ENCODE results near the gene SMKR1.

Gene SMKR1

DNA sequence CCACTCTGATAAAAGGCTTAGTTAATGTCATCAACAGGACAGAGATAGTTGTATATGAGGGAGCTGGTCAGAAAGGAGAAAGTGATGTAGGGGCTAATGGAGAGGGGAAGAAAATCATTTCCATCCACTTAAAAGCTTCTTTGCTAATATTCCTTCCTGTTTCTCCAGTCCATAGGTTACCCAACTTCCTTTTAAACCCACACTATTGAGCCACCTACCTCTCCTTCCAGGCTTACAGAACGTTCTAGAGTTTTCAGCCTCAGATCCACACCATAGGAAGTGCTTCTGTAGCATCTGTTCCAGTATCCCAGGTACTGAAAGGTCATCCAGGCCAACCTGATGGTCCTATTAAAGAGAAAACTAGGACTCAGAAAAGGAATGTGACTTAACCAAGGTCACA lies 39.9 kb upstream of the SMKR1 start:
- no peak overlapping the region for H2BK5ac ChIP-seq (ENCODE audit: low read depth, low read length, poor library complexity)
- H3K4me2 ChIP-seq (ENCODE audit: low read length): no peak overlapping the region
- H4K91ac ChIP-seq (ENCODE audit: low read depth, low read length): no peak overlapping the region
- H3K4me3 ChIP-seq (ENCODE audit: low read depth, low read length): no peak overlapping the region
- H3K18ac ChIP-seq (ENCODE audit: low read length): no peak overlapping the region
- DNase-seq: no peak
- H2BK12ac ChIP-seq (ENCODE audit: low read length): no peak overlapping the region
- no peak overlapping the region for H3K23ac ChIP-seq (ENCODE audit: low read length)
- H2AFZ ChIP-seq (ENCODE audit: insufficient read depth, low read length, poor library complexity): no peak overlapping the region
- no peaks in the 10 kb centered on the region for H3K9me3 ChIP-seq (ENCODE audit: insufficient read depth, low read depth, low read length)
- no CpG with 5 or more reads among the region's 1 CpG for WGBS (ENCODE audit: extremely low coverage, insufficient coverage, insufficient read length)
- no peak overlapping the region for H4K12ac ChIP-seq (ENCODE audit: low read depth, low read length)
- no peaks in the 10 kb centered on the region for H3K4me1 ChIP-seq (ENCODE audit: control insufficient read depth in 1 of 2, insufficient read depth in 2 of 2, low read length in 2 of 2)
- H3K79me1 ChIP-seq (ENCODE audit: low read length): no peaks in the 10 kb centered on the region
- peaks cover 0 to 2% of the 10 kb centered on the region in 2 experiments for H3K36me3 ChIP-seq (ENCODE audit: control insufficient read depth in 1 of 2, insufficient read depth in 2 of 2, low read length in 2 of 2)
- no peak overlapping the region for H4K8ac ChIP-seq (ENCODE audit: low read depth, low read length)
- H3K79me2 ChIP-seq (ENCODE audit: control insufficient read depth, insufficient read depth, low read length, poor library complexity): no peaks in the 10 kb centered on the region
- H3K14ac ChIP-seq (ENCODE audit: low read length): no peak overlapping the region
- H3K9ac ChIP-seq (ENCODE audit: low read length): no peak overlapping the region
- H2AK5ac ChIP-seq (ENCODE audit: low read length): no peak overlapping the region
- H3K27ac ChIP-seq (ENCODE audit: low read depth, low read length): no peak overlapping the region
- no peak overlapping the region for H2BK120ac ChIP-seq (ENCODE audit: insufficient read depth, low read length, poor library complexity)
- no peaks in the 10 kb centered on the region for H3K27me3 ChIP-seq (ENCODE audit: insufficient read depth, low read length)
- no peak overlapping the region for H3K4ac ChIP-seq (ENCODE audit: low read depth, low read length)

DNA sequence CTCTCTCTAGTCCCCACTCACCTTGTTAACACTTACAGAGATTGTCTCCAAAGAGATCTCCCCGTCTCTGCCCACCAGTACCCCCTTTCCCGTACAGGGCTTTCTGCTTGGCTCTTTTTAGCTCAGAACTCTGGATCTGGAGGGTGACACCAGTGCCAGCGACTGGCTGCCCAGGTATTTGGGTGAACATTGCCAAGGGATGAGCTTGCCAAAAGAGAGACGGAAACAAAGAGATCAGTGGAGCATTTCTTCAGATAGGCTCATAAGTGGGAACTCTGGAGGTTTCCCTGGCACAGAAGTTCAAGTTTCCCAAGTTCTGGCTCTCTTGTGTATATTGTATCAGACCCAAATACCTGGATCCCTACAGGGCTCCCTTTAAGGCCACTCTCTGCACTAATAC lies 38.1 kb upstream of the SMKR1 start:
- Histone ChIP-seq H2BK120ac (ENCODE audit: insufficient read depth, low read length, poor library complexity) (no peak overlapping the region), H3K9ac (ENCODE audit: low read length) (no peak overlapping the region), H3K4me2 (ENCODE audit: low read length) (no peak overlapping the region), H2BK5ac (ENCODE audit: low read depth, low read length, poor library complexity) (no peak overlapping the region), H2BK12ac (ENCODE audit: low read length) (no peak overlapping the region), H3K4ac (ENCODE audit: low read depth, low read length) (no peak overlapping the region), H3K4me1 (ENCODE audit: control insufficient read depth in 1 of 2, insufficient read depth in 2 of 2, low read length in 2 of 2) (no peaks in the 10 kb centered on the region), H3K4me3 (ENCODE audit: low read depth, low read length) (no peak overlapping the region), H3K36me3 (ENCODE audit: control insufficient read depth in 1 of 2, insufficient read depth in 2 of 2, low read length in 2 of 2) (peaks cover 0 to 2% of the 10 kb centered on the region in 2 experiments), H4K12ac (ENCODE audit: low read depth, low read length) (no peak overlapping the region), H3K9me3 (ENCODE audit: insufficient read depth, low read depth, low read length) (no peaks in the 10 kb centered on the region), H4K8ac (ENCODE audit: low read depth, low read length) (no peak overlapping the region), H2AFZ (ENCODE audit: insufficient read depth, low read length, poor library complexity) (no peak overlapping the region), H3K23ac (ENCODE audit: low read length) (no peak overlapping the region), H3K27ac (ENCODE audit: low read depth, low read length) (no peak overlapping the region), H3K27me3 (ENCODE audit: insufficient read depth, low read length) (no peaks in the 10 kb centered on the region), H3K79me1 (ENCODE audit: low read length) (no peaks in the 10 kb centered on the region), H3K79me2 (ENCODE audit: control insufficient read depth, insufficient read depth, low read length, poor library complexity) (no peaks in the 10 kb centered on the region), H3K14ac (ENCODE audit: low read length) (no peak overlapping the region), H4K91ac (ENCODE audit: low read depth, low read length) (no peak overlapping the region), H2AK5ac (ENCODE audit: low read length) (no peak overlapping the region), H3K18ac (ENCODE audit: low read length) (no peak overlapping the region)
- no peak for DNase-seq
- no CpG with 5 or more reads among the region's 4 CpGs for WGBS (ENCODE audit: extremely low coverage, insufficient coverage, insufficient read length)

- Histone ChIP-seq H3K4me1 (ENCODE audit: control insufficient read depth in 1 of 2, insufficient read depth in 2 of 2, low read length in 2 of 2) (no peaks in the 10 kb centered on the region), H3K4ac (ENCODE audit: low read depth, low read length) (no peak overlapping the region), H2BK120ac (ENCODE audit: insufficient read depth, low read length, poor library complexity) (no peak overlapping the region), H4K8ac (ENCODE audit: low read depth, low read length) (no peak overlapping the region), H3K4me3 (ENCODE audit: low read depth, low read length) (no peak overlapping the region), H2AK5ac (ENCODE audit: low read length) (no peak overlapping the region), H3K18ac (ENCODE audit: low read length) (no peak overlapping the region), H4K91ac (ENCODE audit: low read depth, low read length) (no peak overlapping the region), H2BK12ac (ENCODE audit: low read length) (no peak overlapping the region), H2AFZ (ENCODE audit: insufficient read depth, low read length, poor library complexity) (no peak overlapping the region), H3K27me3 (ENCODE audit: insufficient read depth, low read length) (no peaks in the 10 kb centered on the region), H3K9ac (ENCODE audit: low read length) (no peak overlapping the region), H3K79me2 (ENCODE audit: control insufficient read depth, insufficient read depth, low read length, poor library complexity) (no peaks in the 10 kb centered on the region), H3K23ac (ENCODE audit: low read length) (no peak overlapping the region), H2BK5ac (ENCODE audit: low read depth, low read length, poor library complexity) (no peak overlapping the region), H3K36me3 (ENCODE audit: control insufficient read depth in 1 of 2, insufficient read depth in 2 of 2, low read length in 2 of 2) (peaks cover 0 to 2% of the 10 kb centered on the region in 2 experiments), H3K79me1 (ENCODE audit: low read length) (no peaks in the 10 kb centered on the region), H3K27ac (ENCODE audit: low read depth, low read length) (no peak overlapping the region), H3K9me3 (ENCODE audit: insufficient read depth, low read depth, low read length) (no peaks in the 10 kb centered on the region), H3K14ac (ENCODE audit: low read length) (no peak overlapping the region), H3K4me2 (ENCODE audit: low read length) (no peak overlapping the region), H4K12ac (ENCODE audit: low read depth, low read length) (no peak overlapping the region)
- WGBS (ENCODE audit: extremely low coverage, insufficient coverage, insufficient read length): no CpG with 5 or more reads among the region's 2 CpGs
- peak in 1 of 2 donors; percentile 63 for DNase-seq
Observed at GRCh38 chr7:129465080-129465479, 37.3 kb upstream of the SMKR1 start.

GRCh38 chr7:129466796-129467195 lies 35.5 kb upstream of the SMKR1 start:
- Histone ChIP-seq H3K27me3 (ENCODE audit: insufficient read depth, low read length) (no peaks in the 10 kb centered on the region), H3K9ac (ENCODE audit: low read length) (no peak overlapping the region), H2BK120ac (ENCODE audit: insufficient read depth, low read length, poor library complexity) (no peak overlapping the region), H4K8ac (ENCODE audit: low read depth, low read length) (no peak overlapping the region), H4K91ac (ENCODE audit: low read depth, low read length) (no peak overlapping the region), H3K27ac (ENCODE audit: low read depth, low read length) (no peak overlapping the region), H2BK12ac (ENCODE audit: low read length) (no peak overlapping the region), H3K79me2 (ENCODE audit: control insufficient read depth, insufficient read depth, low read length, poor library complexity) (no peaks in the 10 kb centered on the region), H3K4ac (ENCODE audit: low read depth, low read length) (no peak overlapping the region), H3K79me1 (ENCODE audit: low read length) (no peaks in the 10 kb centered on the region), H3K4me3 (ENCODE audit: low read depth, low read length) (no peak overlapping the region), H3K4me2 (ENCODE audit: low read length) (no peak overlapping the region), H2BK5ac (ENCODE audit: low read depth, low read length, poor library complexity) (no peak overlapping the region), H2AK5ac (ENCODE audit: low read length) (no peak overlapping the region), H3K36me3 (ENCODE audit: control insufficient read depth in 1 of 2, insufficient read depth in 2 of 2, low read length in 2 of 2) (no peaks in the 10 kb centered on the region), H3K23ac (ENCODE audit: low read length) (no peak overlapping the region), H4K12ac (ENCODE audit: low read depth, low read length) (no peak overlapping the region), H3K9me3 (ENCODE audit: insufficient read depth, low read depth, low read length) (no peaks in the 10 kb centered on the region), H2AFZ (ENCODE audit: insufficient read depth, low read length, poor library complexity) (no peak overlapping the region), H3K14ac (ENCODE audit: low read length) (no peak overlapping the region), H3K18ac (ENCODE audit: low read length) (no peak overlapping the region), H3K4me1 (ENCODE audit: control insufficient read depth in 1 of 2, insufficient read depth in 2 of 2, low read length in 2 of 2) (no peaks in the 10 kb centered on the region)
- no CpG with 5 or more reads among the region's 3 CpGs for WGBS (ENCODE audit: extremely low coverage, insufficient coverage, insufficient read length)
- DNase-seq: no peak
